ENCODE measurements around the gene TJP1.
A peak's percentile ranks its signal among the peaks of the same experiment; 100 is the strongest.

TJP1 gene

GRCh38 chr15:29822100-29822683, at the start of gene TJP1:
TJP1 (minus strand) TSS chr15:29822468; CDS start chr15:29822028, 440 bp downstream.
- DNase-seq, result peak; percentile 42

- no peak for DNase-seq
Measured at GRCh38 chr15:29871401-29871800, 49.1 kb upstream of the TJP1 start.

- DNase-seq, result no peak
Measured at GRCh38 chr15:29870495-29871151, 48.4 kb upstream of the TJP1 start.

GRCh38 chr15:29867241-29868000, 45.2 kb upstream of the TJP1 start:
- no peak for DNase-seq

- DNase-seq, result no peak
Measured at GRCh38 chr15:29866337-29866736, 44.1 kb upstream of the TJP1 start.

- DNase-seq, result no peak
Measured at GRCh38 chr15:29864501-29864900, 42.2 kb upstream of the TJP1 start.

GRCh38 chr15:29863438-29863837, 41.2 kb upstream of the TJP1 start:
- no peak for DNase-seq

GRCh38 chr15:29862271-29862670, 40.0 kb upstream of the TJP1 start:
- no peak for DNase-seq

- DNase-seq, result no peak
Measured at GRCh38 chr15:29860872-29861271, 38.6 kb upstream of the TJP1 start.

GRCh38 chr15:29859973-29860715, 37.9 kb upstream of the TJP1 start:
- DNase-seq, result no peak

GRCh38 chr15:29859293-29859692, 37.0 kb upstream of the TJP1 start:
- DNase-seq, result no peak

GRCh38 chr15:29857221-29857789, 35.0 kb upstream of the TJP1 start:
- no peak for DNase-seq

GRCh38 chr15:29854413-29854812, 32.1 kb upstream of the TJP1 start:
- DNase-seq, result no peak

- no peak for DNase-seq
Measured at GRCh38 chr15:29853211-29853987, 31.1 kb upstream of the TJP1 start.

GRCh38 chr15:29852201-29852600, 29.9 kb upstream of the TJP1 start:
- no peak for DNase-seq

- no peak for DNase-seq
Measured at GRCh38 chr15:29849716-29850115, 27.4 kb upstream of the TJP1 start.

GRCh38 chr15:29849218-29849617, 26.9 kb upstream of the TJP1 start:
- no peak for DNase-seq

- no peak for DNase-seq
Measured at GRCh38 chr15:29844290-29844903, 22.1 kb upstream of the TJP1 start.

GRCh38 chr15:29842290-29842689, 20.0 kb upstream of the TJP1 start:
- DNase-seq, result no peak

GRCh38 chr15:29840926-29841325, 18.7 kb upstream of the TJP1 start:
- no peak for DNase-seq

- DNase-seq, result no peak
Measured at GRCh38 chr15:29840054-29840453, 17.8 kb upstream of the TJP1 start.

All from NCI-H1048 (cell line).